Renal pelvis (tissue), 4 donors: ENCODE results near the gene PIEZO1. TPM values are rescaled to one million over a fixed set of nuclear protein-coding genes. Genes with fewer than 3 reads are reported as not detected.

Experiments used
- DNase-seq: peaks from one replicate; pipeline ENCODE4 v3.0.0-alpha.2; 2013
- polyA plus RNA-seq, 3 donors: library from polyadenylated mRNA; unstranded; fragments of 120-200 nt; gene quantifications; one replicate each; pipeline ENCODE4 v1.2.1, GENCODE V29; 2013; ENCODE audit not compliant: insufficient read length in 3 of 3

The PIEZO1 gene
- polyA plus RNA-seq, 3 donors = 44.6 to 59.0 (median 46.4) TPM

DNA sequence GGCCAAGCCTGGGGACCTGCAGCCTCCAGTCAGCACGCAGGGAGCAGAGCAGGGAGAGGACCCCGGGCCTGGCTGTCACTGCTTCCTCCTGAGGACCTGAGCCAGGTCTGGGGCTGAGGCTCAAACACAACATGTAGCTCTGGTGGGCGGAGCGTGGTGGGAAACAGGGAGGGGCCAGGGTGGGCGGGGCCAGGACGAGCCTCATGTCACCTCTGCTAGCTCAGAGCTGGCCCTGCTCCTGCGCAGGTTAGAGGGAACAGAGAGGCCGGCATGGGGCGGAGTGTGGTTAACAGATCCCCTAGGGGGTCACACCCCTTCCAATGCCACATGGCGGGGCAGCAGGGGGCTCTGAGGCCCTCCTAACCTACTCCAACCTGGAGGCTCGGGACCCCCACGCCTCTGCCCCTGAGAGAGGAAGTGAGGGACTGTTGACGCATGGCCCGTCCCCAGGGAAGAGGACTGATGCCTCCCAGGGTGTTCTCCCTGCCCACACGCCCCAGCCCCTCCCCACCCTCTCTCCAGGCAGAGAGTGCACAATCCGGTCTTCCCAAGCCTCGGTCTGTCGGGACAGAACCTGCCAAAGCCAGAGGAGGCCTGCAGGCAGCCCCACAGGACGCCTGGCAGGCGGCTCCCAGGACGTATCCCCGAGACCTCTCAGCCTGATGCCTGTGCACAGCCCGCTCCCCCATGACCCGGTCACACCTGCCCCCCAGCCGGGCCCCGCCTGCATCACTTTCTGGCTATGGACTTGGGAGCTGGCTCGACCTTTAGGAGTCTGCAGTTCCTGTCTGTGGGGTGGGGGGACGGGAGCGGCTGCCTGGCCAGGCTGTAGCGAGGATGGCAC lies 15.2 kb downstream of the PIEZO1 start:
- DNase-seq = no peak

GRCh38 chr16:88768071-88768783 lies 16.8 kb downstream of the PIEZO1 start:
- no peak for DNase-seq

DNA sequence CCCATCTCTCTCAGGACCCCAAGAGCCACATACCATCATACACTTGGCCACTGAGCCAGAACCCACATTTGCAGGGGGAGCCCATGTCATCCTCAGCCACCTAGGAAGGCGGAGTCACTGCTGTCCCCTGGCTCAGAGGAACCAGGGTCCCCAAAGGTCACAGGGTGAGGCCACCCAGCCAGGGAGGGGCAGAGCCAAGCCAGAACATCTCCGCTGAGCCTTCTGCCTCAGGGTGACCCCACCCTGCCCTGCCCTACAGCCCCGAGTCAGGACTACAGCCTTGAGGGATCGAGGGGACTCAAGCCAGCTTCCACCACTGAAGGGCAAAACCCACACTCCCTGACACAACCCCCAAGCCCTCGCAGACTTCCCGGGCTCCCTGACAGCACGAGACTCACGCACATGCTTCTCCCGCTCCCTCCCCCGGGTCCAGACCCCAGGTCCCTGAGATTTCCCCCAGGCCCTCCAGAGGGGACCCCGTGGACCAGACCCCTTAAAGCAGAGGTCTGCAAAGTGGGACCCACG lies 17.4 kb downstream of the PIEZO1 start:
- no peak for DNase-seq

GRCh38 chr16:88766975-88767374 lies 18.0 kb downstream of the PIEZO1 start:
- DNase-seq = no peak

GRCh38 chr16:88764913-88765349 lies 20.1 kb downstream of the PIEZO1 start:
- DNase-seq = no peak

DNA sequence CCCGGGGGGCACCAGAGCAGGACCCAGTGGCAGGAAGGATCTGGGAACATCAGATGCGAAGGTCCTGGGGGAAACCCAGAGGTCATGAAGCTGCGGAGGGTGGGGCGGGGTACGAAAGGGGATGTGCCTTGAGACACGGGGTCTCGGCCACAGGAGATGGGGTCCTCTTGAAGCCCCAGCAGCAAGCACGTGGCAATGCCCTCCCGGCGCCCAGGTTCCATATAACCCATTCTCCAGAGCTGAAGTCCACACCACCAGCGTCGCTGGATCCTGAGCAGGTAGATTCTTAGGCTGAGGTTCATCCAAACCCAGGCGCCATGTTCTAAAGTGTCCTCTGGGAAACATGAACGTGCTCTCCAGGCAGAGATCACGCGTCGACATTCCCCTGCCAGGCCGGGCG lies 20.9 kb downstream of the PIEZO1 start:
- DNase-seq = no peak

DNA sequence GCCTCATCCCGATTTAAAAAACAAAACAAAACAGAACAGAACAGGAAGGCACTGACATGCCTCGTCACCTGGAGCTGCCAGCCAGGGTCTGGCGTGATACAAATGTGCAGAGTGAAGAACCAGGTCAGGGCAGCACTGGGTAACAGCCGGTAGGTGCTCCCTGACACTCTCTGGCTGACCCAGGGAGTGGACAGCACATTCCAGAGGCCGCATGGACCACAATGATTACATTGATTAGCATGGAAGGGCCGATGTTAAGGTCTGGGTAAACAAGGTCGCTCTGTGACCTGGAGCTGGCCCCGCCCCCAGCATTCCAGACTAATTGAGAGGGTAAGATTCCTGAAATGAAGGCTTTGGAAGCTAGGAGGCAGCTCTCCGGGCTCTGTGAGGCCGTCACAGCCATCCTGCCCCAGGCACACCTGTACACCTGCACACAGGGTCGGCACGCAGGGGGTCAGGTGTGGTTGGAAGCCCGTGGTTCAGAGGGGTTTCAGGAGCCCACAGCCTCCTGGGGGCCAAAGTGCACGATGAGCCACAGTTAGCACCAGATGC lies 21.4 kb downstream of the PIEZO1 start:
- DNase-seq = no peak

- no peak for DNase-seq
These were observed 22.1 kb downstream of the PIEZO1 start for GRCh38 chr16:88762941-88763340.

DNA sequence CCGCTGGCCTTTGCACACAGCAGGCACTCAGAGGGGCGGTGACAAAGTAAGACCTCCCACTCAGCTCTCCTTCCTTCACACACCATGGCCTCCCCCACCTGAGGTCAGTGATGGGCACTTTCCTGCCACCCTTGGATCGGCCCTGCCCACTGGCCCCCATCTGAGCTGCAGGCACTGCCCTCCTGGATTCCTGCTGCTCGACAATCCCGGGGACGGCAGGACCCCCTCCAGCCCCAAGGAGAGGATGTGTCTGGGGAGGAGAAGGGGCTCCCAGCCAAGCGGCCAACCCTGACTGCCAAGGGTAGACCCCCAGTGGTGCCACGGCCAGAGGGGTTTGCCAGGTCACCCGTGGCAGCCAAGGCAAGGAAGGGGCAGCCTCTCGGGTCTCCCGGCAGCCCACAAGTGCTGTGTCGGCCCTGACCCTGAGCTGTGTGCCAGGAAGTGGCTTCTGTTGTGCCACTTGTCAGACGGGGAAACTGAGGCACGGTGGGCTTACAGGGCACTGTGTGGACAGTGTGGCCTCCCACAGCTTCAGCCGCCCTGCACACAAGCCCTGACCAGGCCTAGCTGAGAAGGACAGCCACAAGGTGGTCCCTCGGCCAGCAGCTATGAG lies 22.7 kb downstream of the PIEZO1 start:
- DNase-seq = no peak

- no peak for DNase-seq
These were observed 23.2 kb downstream of the PIEZO1 start for GRCh38 chr16:88761830-88762229.

DNA sequence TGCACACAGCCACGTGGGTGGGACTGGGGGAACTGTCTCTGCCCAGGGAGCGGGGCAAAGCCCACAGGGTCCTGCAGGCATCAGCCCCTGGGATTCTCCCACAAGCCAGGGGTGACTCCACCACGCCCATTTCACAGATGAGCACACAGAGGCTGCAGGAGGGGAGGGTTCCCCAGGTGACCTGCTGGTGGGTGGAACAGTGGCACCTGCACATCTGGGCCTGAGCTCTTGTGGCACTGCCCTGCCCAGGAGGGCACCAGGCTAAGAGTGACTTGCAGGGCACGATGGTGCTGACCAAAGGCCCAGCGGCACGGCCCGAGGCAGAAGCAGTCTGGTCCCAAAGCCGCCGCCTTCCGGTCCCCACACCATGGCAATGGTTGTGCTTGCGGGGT lies 23.9 kb downstream of the PIEZO1 start:
- DNase-seq = no peak

- no peak for DNase-seq
These were observed 24.4 kb downstream of the PIEZO1 start for GRCh38 chr16:88760424-88761142.

- DNase-seq = no peak
These were observed 25.1 kb downstream of the PIEZO1 start for GRCh38 chr16:88759976-88760350.

DNA sequence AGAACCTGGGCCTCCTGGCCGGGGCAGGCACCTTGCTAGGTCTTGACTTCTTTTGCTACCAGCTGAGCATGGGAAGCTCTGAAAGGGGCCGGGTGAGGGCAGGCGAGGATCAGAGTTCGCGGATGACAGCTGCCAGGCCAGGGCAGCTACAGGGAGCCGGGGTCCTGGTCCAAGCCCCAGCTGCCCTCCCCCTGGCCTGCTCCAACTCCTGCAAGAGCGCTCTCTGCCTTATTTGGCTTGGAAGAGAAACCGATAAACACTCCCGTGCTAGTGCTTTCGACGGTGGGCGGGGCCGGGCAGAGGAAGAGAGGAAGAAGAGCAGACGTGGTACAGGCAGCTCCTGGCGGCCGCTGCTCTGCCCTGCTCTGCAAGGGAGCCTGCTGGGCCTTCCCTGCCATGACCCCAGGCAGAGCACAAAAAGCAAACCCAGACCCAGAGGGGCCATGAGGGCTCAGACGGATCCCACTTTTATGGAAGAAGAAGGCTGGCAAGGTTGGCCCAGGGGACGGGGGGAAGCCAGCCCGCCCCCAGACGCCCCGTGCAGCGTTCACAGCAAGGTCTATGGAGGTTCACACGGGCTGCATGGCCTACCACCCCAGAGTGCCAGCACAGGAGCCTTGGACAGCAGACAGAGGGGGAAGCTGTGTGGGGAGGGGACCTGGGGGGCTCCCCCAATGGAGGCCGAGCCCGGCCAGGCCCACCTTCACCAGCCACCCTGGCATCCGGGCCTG lies 25.6 kb downstream of the PIEZO1 start:
- DNase-seq = no peak

DNA sequence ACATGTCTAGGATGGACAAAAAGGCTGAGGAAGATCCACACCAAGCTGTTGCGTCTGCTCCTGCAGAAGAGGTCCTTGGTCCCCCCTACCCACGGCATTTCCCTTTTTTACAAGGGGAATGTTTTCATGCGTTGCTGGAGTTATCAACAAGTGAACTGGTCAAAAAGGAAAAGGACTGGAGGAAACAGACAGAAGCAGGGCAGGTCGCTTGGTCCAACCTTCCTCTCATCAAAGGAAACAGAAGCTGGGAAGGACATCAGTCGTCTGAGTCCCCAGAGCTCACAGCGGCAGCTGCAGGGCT lies 26.1 kb downstream of the PIEZO1 start:
- no peak for DNase-seq

GRCh38 chr16:88758227-88758943 lies 26.6 kb downstream of the PIEZO1 start:
- no peak for DNase-seq

DNA sequence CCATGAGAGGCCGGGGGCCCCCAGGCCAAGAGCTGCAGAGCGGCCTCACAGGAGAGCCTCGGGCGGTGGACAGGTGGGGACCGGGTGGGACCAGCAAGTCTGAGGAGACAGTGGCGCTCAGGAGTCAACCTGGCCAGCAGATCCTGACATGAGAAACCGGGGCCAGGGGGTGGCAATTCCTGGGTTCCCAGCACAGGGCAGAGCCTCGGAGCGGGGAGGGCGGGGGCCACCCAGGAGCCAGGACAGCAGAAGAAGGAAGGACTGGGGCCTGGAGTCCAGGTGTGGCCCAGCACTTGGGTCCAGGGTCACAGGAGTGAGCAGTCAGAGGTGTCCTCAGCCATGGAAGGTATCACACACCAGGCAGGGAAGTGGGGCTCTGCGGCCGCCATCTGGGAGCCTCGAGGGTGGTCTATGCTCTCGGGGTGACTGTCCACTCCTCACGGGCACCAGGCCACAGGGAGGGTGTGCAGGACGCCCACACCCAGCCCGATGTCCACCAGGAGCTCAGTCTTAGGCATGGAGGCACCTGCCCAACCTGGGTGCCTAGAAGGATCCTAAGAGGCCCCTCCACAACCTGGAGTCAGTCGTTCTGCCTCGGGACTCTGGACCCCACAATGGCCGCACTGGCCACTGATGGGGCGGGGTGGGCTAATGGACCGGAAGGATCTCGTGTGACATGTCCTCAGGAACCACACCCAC lies 29.1 kb downstream of the PIEZO1 start:
- DNase-seq = no peak

GRCh38 chr16:88754912-88755744 lies 29.9 kb downstream of the PIEZO1 start:
- DNase-seq = no peak
